Smooth muscle cell (in vitro differentiated cells): Measurements from ENCODE around the gene EPHB1. TPM values are rescaled to one million over a fixed set of nuclear protein-coding genes. Genes with fewer than 3 reads are reported as not detected.
A peak's percentile ranks its signal among the peaks of the same experiment; 100 is the strongest.

Experiments
- DNase-seq: peaks from one replicate; lab custom pipeline; 2025; ENCODE audit not compliant: unreplicated experiment; lab: John Stamatoyannopoulos, UW
- H2AFZ ChIP-seq: fragments of 200-600 bp; sonication (generic); 2 replicates; pipeline ENCODE4 v1.6.0; 2016; ENCODE audit warnings: antibody characterized with exemption, low read depth, mild to moderate bottlenecking
- H3F3A ChIP-seq: fragments of 200-600 bp; sonication (generic); 2 replicates; pipeline ENCODE4 v1.6.0; 2017; ENCODE audit warnings: antibody characterized with exemption, low read depth
- H3K27ac ChIP-seq: fragments of 200-600 bp; sonication (generic); 2 replicates; pipeline ENCODE4 v1.5.1; 2016; ENCODE audit warnings: low read depth, mild to moderate bottlenecking
- H3K27me3 ChIP-seq: fragments of 200-600 bp; sonication (generic); 2 replicates; pipeline ENCODE4 v1.6.1; 2016; ENCODE audit warnings: low read depth, mild to moderate bottlenecking
- H3K36me3 ChIP-seq: fragments of 200-600 bp; sonication (generic); 2 replicates; pipeline ENCODE4 v1.5.1; 2016; ENCODE audit warnings: low read depth
- H3K4me1 ChIP-seq: fragments of 200-600 bp; sonication (generic); 2 replicates; pipeline ENCODE4 v1.5.1; 2016; ENCODE audit warnings: low read depth
- H3K4me2 ChIP-seq: fragments of 200-600 bp; sonication (generic); 2 replicates; pipeline ENCODE4 v1.6.0; 2016; ENCODE audit warnings: mild to moderate bottlenecking
- H3K4me3 ChIP-seq: fragments of 200-600 bp; sonication (generic); 2 replicates; pipeline ENCODE4 v1.5.1; 2016; ENCODE audit warnings: mild to moderate bottlenecking
- H3K79me2 ChIP-seq: fragments of 200-600 bp; sonication (generic); 2 replicates; pipeline ENCODE4 v1.6.0; 2016; ENCODE audit warnings: low read depth, mild to moderate bottlenecking
- H3K9ac ChIP-seq: fragments of 200-600 bp; sonication (generic); 2 replicates; pipeline ENCODE4 v1.6.0; 2016; ENCODE audit warnings: low read depth
- H3K9me3 ChIP-seq: fragments of 200-600 bp; sonication (generic); replicated peaks from 2 replicates; pipeline ENCODE4 v1.5.1; 2016; ENCODE audit warnings: low read depth
- H4K20me1 ChIP-seq: fragments of 200-600 bp; sonication (generic); 2 replicates; pipeline ENCODE4 v1.6.0; 2016; ENCODE audit warnings: low read depth
- CTCF ChIP-seq: fragments of 200-600 bp; sonication (generic); IDR thresholded peaks from 2 replicates; pipeline ENCODE4 v1.5.1; 2017; ENCODE audit warnings: borderline replicate concordance, mild to moderate bottlenecking, antibody characterized with exemption; ENCODE audit not compliant: insufficient read depth, poor library complexity, severe bottlenecking
- WGBS: methylation state at CpG from one replicate; pipeline ENCODE4 v1.1.7; 2016; ENCODE audit warnings: low lambda C conversion rate; 5-methylcytosine and 5-hydroxymethylcytosine counted together
- polyA plus RNA-seq: library from polyadenylated mRNA; unstranded; fragments of >200 nt; fragmentation: Nextera tagmentation; extraction: Ambion mirVana; gene quantifications from 2 replicates; pipeline ENCODE4 v1.2.1, GENCODE V29; 2016
- total RNA-seq: library from RNA; depleted of rRNA; stranded (reverse); fragments of >200 nt; gene quantifications from 2 replicates; pipeline ENCODE4 v1.2.3, GENCODE V29; 2014

The EPHB1 gene
- total and polyA plus RNA-seq, 2 experiments from 2014 or later: 2.5 to 2.6 TPM

GRCh38 chr3:134850761-134851160 lies 55.7 kb downstream of the EPHB1 start:
- Histone ChIP-seq H3F3A (no peaks in the 10 kb centered on the region), H3K4me3 (no peak overlapping the region), H3K4me2 (no peak overlapping the region), H3K79me2 (no peaks in the 10 kb centered on the region), H3K27me3 (no peaks in the 10 kb centered on the region), H3K9me3 (no peaks in the 10 kb centered on the region), H2AFZ (no peak overlapping the region), H4K20me1 (no peaks in the 10 kb centered on the region), H3K9ac (no peak overlapping the region), H3K4me1 (peaks cover 4% of the 10 kb centered on the region), H3K36me3 (no peaks in the 10 kb centered on the region), H3K27ac (no peak overlapping the region)
- no peak for DNase-seq
- WGBS: 95% methylated on average over 3 of the region's 3 CpGs
- no peak for TF ChIP-seq CTCF

DNA sequence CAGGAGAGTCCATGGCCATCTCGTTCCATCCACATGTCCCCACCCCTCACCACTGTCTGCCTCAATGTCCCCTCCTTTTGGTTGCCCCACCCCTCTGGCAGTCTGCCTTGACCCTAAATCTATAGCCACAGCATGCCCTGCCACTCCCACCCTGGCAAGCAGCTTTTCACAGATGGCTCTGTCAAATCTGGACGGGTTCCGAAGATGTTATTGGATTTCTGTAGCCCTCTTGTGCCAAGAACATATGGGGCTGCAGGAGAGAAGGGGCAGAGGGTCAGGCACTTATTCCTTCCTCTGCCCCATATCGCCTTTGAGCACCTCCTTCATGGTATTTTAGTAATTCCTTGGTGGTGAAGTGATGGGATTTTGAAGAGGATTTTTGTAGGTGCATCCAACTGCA lies 57.1 kb downstream of the EPHB1 start:
- no peaks in the 10 kb centered on the region for H4K20me1 ChIP-seq
- no peak overlapping the region for H2AFZ ChIP-seq
- H3K27ac ChIP-seq: no peak overlapping the region
- H3K79me2 ChIP-seq: no peaks in the 10 kb centered on the region
- TF ChIP-seq CTCF: no peak
- H3K9me3 ChIP-seq: no peaks in the 10 kb centered on the region
- no peaks in the 10 kb centered on the region for H3K27me3 ChIP-seq
- H3K4me2 ChIP-seq: no peak overlapping the region
- no peaks in the 10 kb centered on the region for H3K4me1 ChIP-seq
- no peaks in the 10 kb centered on the region for H3F3A ChIP-seq
- 67% methylated on average over 4 of the region's 4 CpGs for WGBS
- H3K9ac ChIP-seq: no peak overlapping the region
- no peak for DNase-seq
- H3K4me3 ChIP-seq: no peak overlapping the region
- H3K36me3 ChIP-seq: no peaks in the 10 kb centered on the region

- Histone ChIP-seq H3K27me3 (no peaks in the 10 kb centered on the region), H3K4me1 (no peaks in the 10 kb centered on the region), H3K4me3 (no peak overlapping the region), H3K9me3 (no peaks in the 10 kb centered on the region), H3K9ac (no peak overlapping the region), H3F3A (no peaks in the 10 kb centered on the region), H3K79me2 (no peaks in the 10 kb centered on the region), H3K27ac (no peak overlapping the region), H4K20me1 (no peaks in the 10 kb centered on the region), H3K36me3 (no peaks in the 10 kb centered on the region), H3K4me2 (no peak overlapping the region), H2AFZ (no peak overlapping the region)
- no peak for TF ChIP-seq CTCF
- 87% methylated on average over 4 of the region's 4 CpGs for WGBS
- no peak for DNase-seq
These were observed 57.9 kb downstream of the EPHB1 start for GRCh38 chr3:134852893-134853351.

DNA sequence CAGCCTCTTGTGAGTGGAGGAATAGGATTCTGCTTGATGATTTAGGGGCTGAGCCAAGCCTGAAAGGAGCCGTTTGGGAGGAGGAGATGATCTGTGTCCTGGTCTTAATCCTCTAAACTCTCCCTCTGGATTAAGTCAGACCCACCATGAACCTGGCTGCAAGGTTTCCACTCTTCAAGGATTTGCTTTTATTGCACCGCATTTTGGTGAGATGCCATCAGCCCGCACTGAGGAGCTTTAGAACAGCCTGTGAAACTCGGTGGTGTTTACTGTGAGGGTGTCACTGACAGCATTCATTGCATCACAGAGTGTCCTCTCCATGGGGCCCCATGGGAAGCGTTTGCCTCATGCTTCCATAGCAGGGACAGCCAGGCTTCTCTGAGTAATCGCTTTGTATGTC lies 59.2 kb downstream of the EPHB1 start:
- no peaks in the 10 kb centered on the region for H3K9me3 ChIP-seq
- no peaks in the 10 kb centered on the region for H3K4me1 ChIP-seq
- no peaks in the 10 kb centered on the region for H3K27me3 ChIP-seq
- H4K20me1 ChIP-seq: no peaks in the 10 kb centered on the region
- no peaks in the 10 kb centered on the region for H3F3A ChIP-seq
- WGBS: 45% methylated on average over 6 of the region's 6 CpGs
- H3K36me3 ChIP-seq: no peaks in the 10 kb centered on the region
- no peaks in the 10 kb centered on the region for H3K79me2 ChIP-seq
- no peak overlapping the region for H3K4me2 ChIP-seq
- no peak overlapping the region for H3K27ac ChIP-seq
- no peak for TF ChIP-seq CTCF
- H3K4me3 ChIP-seq: no peak overlapping the region
- DNase-seq: no peak
- H2AFZ ChIP-seq: peak overlapping the region; percentile 11
- H3K9ac ChIP-seq: no peak overlapping the region
